ENCODE measurements around the gene TBC1D24.
A peak's percentile ranks its signal among the peaks of the same experiment; 100 is the strongest.
"Not testable (repeated sequence)": the region's sequence is repeated elsewhere in the genome, so short reads cannot be mapped to it uniquely, and the experiment has no call there.

TBC1D24 gene

GRCh38 chr16:2474877-2475412 is at the start of gene TBC1D24:
Gene TBC1D24 (plus strand): TSS chr16:2475127. CDS start chr16:2496149, 21,022 bp downstream.
- DNase-seq (ENCODE audit: low spot score): peak; percentile 63
- no peak for FAIRE-seq

DNA sequence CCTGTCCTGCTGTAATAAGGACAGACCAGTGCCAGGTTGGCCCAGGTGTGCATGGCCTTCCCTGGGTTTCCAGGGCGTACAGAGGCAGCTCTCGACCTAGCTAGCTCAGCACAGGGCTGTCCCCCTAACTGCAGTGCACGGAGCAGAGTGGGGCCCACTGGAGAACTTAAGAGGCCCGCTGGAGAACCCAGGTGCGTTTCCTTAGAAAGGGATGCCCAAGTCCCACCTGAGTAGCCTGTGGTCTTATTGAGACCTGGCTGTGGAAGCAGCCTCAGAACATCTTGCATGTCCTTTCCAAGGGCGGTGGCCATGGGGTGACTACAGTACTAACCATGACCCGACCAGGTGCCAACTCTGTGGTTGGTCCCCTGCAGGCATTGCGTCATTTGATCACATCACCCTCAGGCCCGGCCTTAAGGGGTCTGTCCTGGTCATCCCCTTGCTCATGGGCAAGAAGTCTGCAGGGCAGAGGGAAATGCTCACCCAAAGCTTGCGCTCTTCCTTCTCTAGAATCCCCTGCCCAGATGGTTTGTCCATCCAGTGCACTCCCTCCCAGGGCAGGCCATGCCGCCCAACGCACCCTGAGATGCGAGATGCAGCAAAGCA is 49.0 kb upstream of the TBC1D24 start:
- DNase-seq (ENCODE audit: low spot score) (no peak), FAIRE-seq (no peak)

- no peak for FAIRE-seq
- DNase-seq (ENCODE audit: low spot score): no peak
Measured at GRCh38 chr16:2426941-2427361, 48.0 kb upstream of the TBC1D24 start.

GRCh38 chr16:2427526-2427925 is 47.4 kb upstream of the TBC1D24 start:
- FAIRE-seq: no peak
- DNase-seq (ENCODE audit: low spot score): no peak

- FAIRE-seq (no peak), DNase-seq (ENCODE audit: low spot score) (no peak)
Measured at GRCh38 chr16:2428051-2428783, 46.7 kb upstream of the TBC1D24 start.

GRCh38 chr16:2428784-2429033 is 46.2 kb upstream of the TBC1D24 start:
- no peak for DNase-seq (ENCODE audit: low spot score)
- no peak for FAIRE-seq

GRCh38 chr16:2429034-2429770 is 45.7 kb upstream of the TBC1D24 start, which contains the start of gene CCNF:
Gene CCNF (plus strand): TSS chr16:2429447. CDS start chr16:2429482, 35 bp downstream.
- peak; percentile 83 for DNase-seq (ENCODE audit: low spot score)
- FAIRE-seq: no peak

- FAIRE-seq (no peak), DNase-seq (ENCODE audit: low spot score) (no peak)
Measured at GRCh38 chr16:2429771-2430663, 44.9 kb upstream of the TBC1D24 start.

DNA sequence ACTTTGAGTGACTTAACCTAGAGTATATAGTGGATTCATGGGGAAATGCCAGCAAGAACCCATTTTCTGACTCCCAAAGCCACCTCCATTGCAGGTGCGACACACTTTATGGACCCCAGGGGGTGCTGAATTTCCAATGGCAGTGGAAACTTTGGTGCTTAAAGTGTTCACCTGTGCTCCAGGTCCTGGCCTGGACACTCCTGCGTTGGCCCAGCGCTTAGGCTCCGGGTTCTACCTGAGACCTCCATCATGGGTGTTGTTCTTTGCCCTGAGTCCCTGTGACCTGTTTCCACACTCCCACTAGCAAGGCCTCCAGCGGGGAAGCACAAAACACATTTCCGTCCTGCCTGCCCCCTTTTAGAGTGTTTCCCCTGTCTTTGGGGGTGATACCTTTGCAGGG is 42.6 kb upstream of the TBC1D24 start:
- DNase-seq (ENCODE audit: low spot score) (no peak), FAIRE-seq (no peak)

DNA sequence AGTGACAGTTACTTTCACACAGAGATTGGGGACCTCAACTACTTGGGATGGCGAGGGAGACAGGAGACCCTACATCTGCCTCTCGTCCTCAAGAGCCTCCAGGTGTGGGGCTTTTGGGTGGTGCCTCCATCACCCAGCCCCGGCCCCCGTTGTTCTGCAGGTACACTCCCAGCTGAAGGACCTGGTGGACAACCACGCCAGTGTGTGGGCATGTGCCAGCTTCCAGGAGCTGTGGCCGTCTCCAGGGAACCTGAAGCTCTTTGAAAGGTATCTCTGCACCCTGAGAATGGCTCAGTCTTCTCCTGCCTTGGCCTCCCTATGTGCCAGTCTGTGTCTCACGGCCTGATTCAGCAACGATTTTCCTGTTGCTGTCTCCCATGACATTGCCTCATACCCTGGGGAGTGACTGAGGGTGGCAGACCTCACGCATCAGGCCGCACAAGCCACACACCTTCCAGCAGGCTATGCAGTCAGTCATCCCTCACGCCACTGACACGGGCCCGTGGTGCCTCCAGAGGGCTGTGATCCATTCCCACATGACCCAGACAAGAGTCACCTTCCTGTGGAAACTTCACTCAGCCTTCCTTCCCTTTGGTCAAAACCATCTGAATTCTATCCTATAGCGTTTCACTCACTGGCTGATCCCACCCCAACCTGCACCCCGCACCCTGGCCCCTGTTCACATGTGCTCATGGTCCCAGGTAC is 42.0 kb upstream of the TBC1D24 start:
- no peak for DNase-seq (ENCODE audit: low spot score)
- no peak for FAIRE-seq

GRCh38 chr16:2435236-2435635 is 39.7 kb upstream of the TBC1D24 start:
- not testable (repeated sequence) for FAIRE-seq; DNase-seq (ENCODE audit: low spot score)

DNA sequence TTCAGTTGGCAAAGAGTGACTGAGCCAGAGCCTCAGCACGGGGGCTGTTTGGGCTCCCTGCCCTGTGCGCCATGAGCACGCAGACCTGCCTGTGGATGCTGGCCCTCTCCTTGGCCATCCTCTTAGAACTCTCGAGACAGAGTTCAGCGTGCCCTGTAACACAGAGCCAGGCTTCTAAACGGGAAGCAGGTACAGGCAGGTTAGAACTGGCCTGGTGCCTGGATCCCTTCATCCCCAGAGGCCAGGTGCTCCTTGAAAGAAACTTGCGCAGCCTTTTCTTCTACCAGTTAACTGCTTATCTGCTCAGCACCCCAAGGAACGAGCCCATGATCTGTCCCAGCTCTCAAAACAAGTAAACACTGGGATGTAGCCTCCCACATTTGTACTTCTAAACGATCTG is 38.8 kb upstream of the TBC1D24 start:
- no peak for DNase-seq (ENCODE audit: low spot score)
- no peak for FAIRE-seq

GRCh38 chr16:2437032-2437790 is 37.7 kb upstream of the TBC1D24 start:
- DNase-seq (ENCODE audit: low spot score): no peak
- no peak for FAIRE-seq

DNA sequence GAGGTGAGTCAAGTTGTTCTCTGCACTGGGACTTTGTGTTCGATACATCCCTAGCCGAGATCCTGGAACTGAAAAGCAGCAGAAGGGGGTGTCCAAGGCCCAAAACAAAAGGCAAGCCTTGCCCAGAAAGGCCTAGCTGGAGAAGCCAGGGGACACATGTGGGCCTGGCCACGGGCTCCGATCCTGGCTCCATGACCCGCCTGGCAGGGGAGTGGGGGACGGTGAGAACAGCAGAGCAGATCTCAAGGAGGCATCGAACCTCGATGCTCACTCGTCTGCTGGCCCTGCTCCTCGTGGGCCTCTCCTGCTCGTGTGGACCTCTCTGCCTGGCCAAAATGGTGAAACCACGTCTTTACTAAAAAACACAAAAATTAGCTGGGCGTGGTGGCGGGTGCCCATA is 36.8 kb upstream of the TBC1D24 start:
- DNase-seq (ENCODE audit: low spot score) (no peak), FAIRE-seq (no peak)

GRCh38 chr16:2439598-2439997 is 35.3 kb upstream of the TBC1D24 start:
- FAIRE-seq (no peak), DNase-seq (ENCODE audit: low spot score) (no peak)

DNA sequence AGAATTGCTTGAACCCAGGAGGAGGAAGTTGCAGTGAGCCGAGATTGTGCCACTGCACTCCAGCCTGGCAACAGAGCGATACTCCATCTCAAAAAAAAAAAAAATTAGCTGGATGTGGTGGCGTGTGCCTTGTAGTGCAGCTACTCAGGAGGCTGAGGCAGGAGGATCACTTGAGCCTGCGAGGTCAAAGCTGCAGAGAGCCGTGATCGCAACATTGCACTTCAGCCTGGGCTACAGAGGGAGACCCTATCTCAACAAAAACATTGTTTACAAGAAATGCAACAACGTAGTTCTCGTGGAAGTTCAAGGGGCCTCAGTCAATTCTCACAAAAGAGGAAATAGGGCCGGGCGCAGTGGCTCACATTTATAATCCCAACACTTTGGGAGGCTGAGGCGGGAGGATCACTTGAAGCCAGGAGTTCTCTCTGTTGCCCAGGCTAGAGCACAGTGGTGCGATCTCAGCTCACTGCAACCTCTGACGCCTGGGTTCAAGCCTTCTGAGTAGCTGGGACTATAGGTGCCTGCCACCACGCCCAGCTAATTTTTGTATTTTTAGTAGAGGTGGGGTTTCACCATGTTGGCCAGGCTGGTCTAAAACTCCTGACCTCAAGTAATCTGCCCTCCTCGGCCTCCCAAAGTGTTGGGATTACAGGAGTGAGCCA is 33.7 kb upstream of the TBC1D24 start:
- DNase-seq (ENCODE audit: low spot score); FAIRE-seq: not testable (repeated sequence)

DNA sequence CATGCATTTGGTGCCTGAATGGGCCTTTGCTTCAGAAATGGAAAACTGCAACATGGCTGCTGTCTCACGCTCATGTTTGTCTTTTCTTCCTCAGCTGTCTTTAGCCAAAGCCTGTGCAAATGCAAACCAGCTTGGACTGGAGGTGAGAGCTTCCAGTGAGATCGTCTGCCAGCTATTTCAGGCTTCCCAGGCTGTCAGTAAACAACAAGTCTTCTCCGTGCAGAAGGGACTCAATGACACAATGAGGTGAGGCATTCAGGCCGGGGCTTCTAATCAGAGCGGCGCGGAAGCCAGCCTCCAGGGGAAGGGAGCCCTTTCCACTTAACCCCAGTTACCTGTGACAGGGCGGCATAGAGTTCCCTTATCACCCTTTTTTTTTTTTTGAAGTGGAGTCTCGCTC is 31.4 kb upstream of the TBC1D24 start:
- DNase-seq (ENCODE audit: low spot score): no peak
- FAIRE-seq: no peak

DNA sequence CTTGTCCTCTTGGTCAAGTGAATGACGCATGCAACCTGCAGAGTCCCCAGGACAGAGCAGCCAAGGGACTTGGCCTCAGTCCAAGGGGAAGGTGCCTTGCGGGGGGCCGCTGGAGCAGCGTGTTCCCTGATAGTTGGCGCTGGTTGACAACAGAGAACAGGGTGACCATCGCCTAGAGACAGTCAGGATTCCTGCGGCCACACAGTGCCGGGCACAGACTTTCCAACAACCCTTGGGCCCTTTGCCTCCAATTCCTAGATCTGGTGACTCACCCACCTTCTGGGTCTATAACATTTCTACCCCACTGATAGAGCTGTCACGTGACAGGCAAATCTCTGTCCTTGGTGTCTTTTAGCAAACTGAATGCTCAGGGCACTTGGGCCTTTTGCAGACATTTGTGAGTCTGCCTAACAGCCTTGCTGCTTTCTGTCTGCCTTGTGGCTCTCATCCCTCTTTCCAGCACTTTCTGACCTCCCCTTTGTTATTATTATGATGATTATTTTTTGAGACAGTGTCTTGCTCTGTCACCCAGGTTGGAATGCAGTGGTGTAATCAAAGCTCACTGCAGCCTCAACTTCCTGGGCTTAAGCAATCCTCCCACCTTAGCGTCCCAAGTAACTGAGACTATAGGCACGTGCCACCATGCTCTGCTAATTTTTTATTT is 26.9 kb upstream of the TBC1D24 start:
- DNase-seq (ENCODE audit: low spot score) (peak; percentile 33), FAIRE-seq (no peak)

DNA sequence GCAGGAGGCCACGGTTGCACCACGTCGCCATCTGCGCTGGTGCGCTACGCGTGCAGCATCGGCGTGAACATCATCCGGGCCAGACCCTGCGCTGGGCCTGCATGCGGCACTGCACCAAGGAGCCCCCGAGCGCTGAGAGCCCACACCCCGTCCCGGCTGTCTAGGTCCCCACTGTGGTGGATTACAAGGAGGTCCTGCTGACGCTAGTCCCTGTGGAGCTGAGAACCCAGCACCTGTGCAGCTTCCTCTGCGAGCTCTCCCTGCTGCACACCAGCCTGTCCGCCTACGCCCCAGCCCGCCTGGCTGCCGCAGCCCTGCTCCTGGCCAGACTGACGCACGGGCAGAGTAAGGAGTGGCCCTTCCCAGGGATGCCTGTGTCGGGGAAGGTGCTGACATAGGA is 25.8 kb upstream of the TBC1D24 start:
- DNase-seq (ENCODE audit: low spot score) (no peak), FAIRE-seq (no peak)

Data from RCC 7860 (cell line).